ENCODE results near the gene SUV39H1.
A peak's percentile ranks its signal among the peaks of the same experiment; 100 is the strongest.

Gene SUV39H1

GRCh38 chrX:48737940-48738339, 41.4 kb downstream of the SUV39H1 start:
- H3K9me3 ChIP-seq (ENCODE audit: insufficient read depth, low read depth, low read length): no peaks in the 10 kb centered on the region
- peak overlapping the region; percentile 74 for H3K4me2 ChIP-seq (ENCODE audit: low read length)
- no peaks in the 10 kb centered on the region for H3K27me3 ChIP-seq (ENCODE audit: insufficient read depth, low read length)
- no peak overlapping the region for H3K23ac ChIP-seq (ENCODE audit: low read length)
- H2AK5ac ChIP-seq (ENCODE audit: low read length): no peak overlapping the region
- H3K27ac ChIP-seq (ENCODE audit: low read depth, low read length): peak overlapping the region; percentile 94
- no peak for DNase-seq
- peak overlapping the region; percentile 59 for H2BK5ac ChIP-seq (ENCODE audit: low read depth, low read length, poor library complexity)
- peak overlapping the region; percentile 68 for H3K18ac ChIP-seq (ENCODE audit: low read length)
- H3K79me1 ChIP-seq (ENCODE audit: low read length): peaks cover 10% of the 10 kb centered on the region
- H3K4ac ChIP-seq (ENCODE audit: low read depth, low read length): peak overlapping the region; percentile 80
- H2BK12ac ChIP-seq (ENCODE audit: low read length): no peak overlapping the region
- H3K36me3 ChIP-seq (ENCODE audit: control insufficient read depth in 1 of 2, insufficient read depth in 2 of 2, low read length in 2 of 2): no peaks in the 10 kb centered on the region
- H3K4me3 ChIP-seq (ENCODE audit: low read depth, low read length): peak overlapping the region; percentile 83
- peaks cover 3% of the 10 kb centered on the region for H3K79me2 ChIP-seq (ENCODE audit: control insufficient read depth, insufficient read depth, low read length, poor library complexity)
- H4K12ac ChIP-seq (ENCODE audit: low read depth, low read length): peak overlapping the region; percentile 80
- peak overlapping the region; percentile 96 for H4K91ac ChIP-seq (ENCODE audit: low read depth, low read length)
- peaks cover 5 to 6% of the 10 kb centered on the region in 2 experiments for H3K4me1 ChIP-seq (ENCODE audit: control insufficient read depth in 1 of 2, insufficient read depth in 2 of 2, low read length in 2 of 2)
- H4K8ac ChIP-seq (ENCODE audit: low read depth, low read length): peak overlapping the region; percentile 98
- H3K9ac ChIP-seq (ENCODE audit: low read length): peak overlapping the region; percentile 83
- peak overlapping the region; percentile 70 for H3K14ac ChIP-seq (ENCODE audit: low read length)
- no CpG with 5 or more reads among the region's 7 CpGs for WGBS (ENCODE audit: extremely low coverage, insufficient coverage, insufficient read length)
- peak overlapping the region; percentile 73 for H2BK120ac ChIP-seq (ENCODE audit: insufficient read depth, low read length, poor library complexity)
- H2AFZ ChIP-seq (ENCODE audit: insufficient read depth, low read length, poor library complexity): peak overlapping the region; percentile 68

GRCh38 chrX:48741834-48742233, 45.3 kb downstream of the SUV39H1 start:
- no peaks in the 10 kb centered on the region for H3K9me3 ChIP-seq (ENCODE audit: insufficient read depth, low read depth, low read length)
- peaks cover 3% of the 10 kb centered on the region for H3K79me2 ChIP-seq (ENCODE audit: control insufficient read depth, insufficient read depth, low read length, poor library complexity)
- no peak overlapping the region for H3K18ac ChIP-seq (ENCODE audit: low read length)
- WGBS (ENCODE audit: extremely low coverage, insufficient coverage, insufficient read length): no CpG with 5 or more reads among the region's 8 CpGs
- H4K8ac ChIP-seq (ENCODE audit: low read depth, low read length): no peak overlapping the region
- H2AK5ac ChIP-seq (ENCODE audit: low read length): no peak overlapping the region
- no peak overlapping the region for H2BK12ac ChIP-seq (ENCODE audit: low read length)
- H3K79me1 ChIP-seq (ENCODE audit: low read length): peaks cover 6% of the 10 kb centered on the region
- no peak overlapping the region for H4K91ac ChIP-seq (ENCODE audit: low read depth, low read length)
- no peak overlapping the region for H3K9ac ChIP-seq (ENCODE audit: low read length)
- no peak overlapping the region for H2AFZ ChIP-seq (ENCODE audit: insufficient read depth, low read length, poor library complexity)
- no peak overlapping the region for H4K12ac ChIP-seq (ENCODE audit: low read depth, low read length)
- H3K4me2 ChIP-seq (ENCODE audit: low read length): no peak overlapping the region
- H3K4ac ChIP-seq (ENCODE audit: low read depth, low read length): no peak overlapping the region
- H2BK120ac ChIP-seq (ENCODE audit: insufficient read depth, low read length, poor library complexity): no peak overlapping the region
- H3K36me3 ChIP-seq (ENCODE audit: control insufficient read depth in 1 of 2, insufficient read depth in 2 of 2, low read length in 2 of 2): no peaks in the 10 kb centered on the region
- H3K4me1 ChIP-seq (ENCODE audit: control insufficient read depth in 1 of 2, insufficient read depth in 2 of 2, low read length in 2 of 2): peaks cover 5 to 6% of the 10 kb centered on the region in 2 experiments
- H3K23ac ChIP-seq (ENCODE audit: low read length): no peak overlapping the region
- no peak for DNase-seq
- no peak overlapping the region for H3K27ac ChIP-seq (ENCODE audit: low read depth, low read length)
- no peak overlapping the region for H3K14ac ChIP-seq (ENCODE audit: low read length)
- no peak overlapping the region for H2BK5ac ChIP-seq (ENCODE audit: low read depth, low read length, poor library complexity)
- H3K4me3 ChIP-seq (ENCODE audit: low read depth, low read length): no peak overlapping the region
- H3K27me3 ChIP-seq (ENCODE audit: insufficient read depth, low read length): no peaks in the 10 kb centered on the region

- no peak overlapping the region for H4K12ac ChIP-seq (ENCODE audit: low read depth, low read length)
- no peak overlapping the region for H2AK5ac ChIP-seq (ENCODE audit: low read length)
- no peak overlapping the region for H4K8ac ChIP-seq (ENCODE audit: low read depth, low read length)
- no peaks in the 10 kb centered on the region for H3K36me3 ChIP-seq (ENCODE audit: control insufficient read depth in 1 of 2, insufficient read depth in 2 of 2, low read length in 2 of 2)
- no peak for DNase-seq
- H2BK5ac ChIP-seq (ENCODE audit: low read depth, low read length, poor library complexity): no peak overlapping the region
- no CpG with 5 or more reads among the region's 4 CpGs for WGBS (ENCODE audit: extremely low coverage, insufficient coverage, insufficient read length)
- H3K4me2 ChIP-seq (ENCODE audit: low read length): no peak overlapping the region
- H3K14ac ChIP-seq (ENCODE audit: low read length): no peak overlapping the region
- H2BK120ac ChIP-seq (ENCODE audit: insufficient read depth, low read length, poor library complexity): no peak overlapping the region
- H3K4ac ChIP-seq (ENCODE audit: low read depth, low read length): no peak overlapping the region
- H3K4me3 ChIP-seq (ENCODE audit: low read depth, low read length): no peak overlapping the region
- no peak overlapping the region for H2BK12ac ChIP-seq (ENCODE audit: low read length)
- no peak overlapping the region for H3K23ac ChIP-seq (ENCODE audit: low read length)
- H3K27me3 ChIP-seq (ENCODE audit: insufficient read depth, low read length): no peaks in the 10 kb centered on the region
- H3K4me1 ChIP-seq (ENCODE audit: control insufficient read depth in 1 of 2, insufficient read depth in 2 of 2, low read length in 2 of 2): no peaks in the 10 kb centered on the region
- no peak overlapping the region for H3K27ac ChIP-seq (ENCODE audit: low read depth, low read length)
- H3K9me3 ChIP-seq (ENCODE audit: insufficient read depth, low read depth, low read length): no peaks in the 10 kb centered on the region
- H3K9ac ChIP-seq (ENCODE audit: low read length): no peak overlapping the region
- no peak overlapping the region for H3K18ac ChIP-seq (ENCODE audit: low read length)
- no peaks in the 10 kb centered on the region for H3K79me2 ChIP-seq (ENCODE audit: control insufficient read depth, insufficient read depth, low read length, poor library complexity)
- no peak overlapping the region for H4K91ac ChIP-seq (ENCODE audit: low read depth, low read length)
- no peaks in the 10 kb centered on the region for H3K79me1 ChIP-seq (ENCODE audit: low read length)
- no peak overlapping the region for H2AFZ ChIP-seq (ENCODE audit: insufficient read depth, low read length, poor library complexity)
Observed at GRCh38 chrX:48745222-48745621, 48.7 kb downstream of the SUV39H1 start.

- H3K4me1 ChIP-seq (ENCODE audit: control insufficient read depth in 1 of 2, insufficient read depth in 2 of 2, low read length in 2 of 2): peaks cover 0 to 3% of the 10 kb centered on the region in 2 experiments
- no peak for DNase-seq
- no peak overlapping the region for H2BK12ac ChIP-seq (ENCODE audit: low read length)
- H3K27ac ChIP-seq (ENCODE audit: low read depth, low read length): no peak overlapping the region
- H4K8ac ChIP-seq (ENCODE audit: low read depth, low read length): no peak overlapping the region
- no peak overlapping the region for H3K14ac ChIP-seq (ENCODE audit: low read length)
- H3K4ac ChIP-seq (ENCODE audit: low read depth, low read length): no peak overlapping the region
- H3K9ac ChIP-seq (ENCODE audit: low read length): no peak overlapping the region
- H3K4me2 ChIP-seq (ENCODE audit: low read length): no peak overlapping the region
- no peaks in the 10 kb centered on the region for H3K27me3 ChIP-seq (ENCODE audit: insufficient read depth, low read length)
- no CpG with 5 or more reads among the region's 8 CpGs for WGBS (ENCODE audit: extremely low coverage, insufficient coverage, insufficient read length)
- H3K79me2 ChIP-seq (ENCODE audit: control insufficient read depth, insufficient read depth, low read length, poor library complexity): no peaks in the 10 kb centered on the region
- no peak overlapping the region for H3K23ac ChIP-seq (ENCODE audit: low read length)
- H3K4me3 ChIP-seq (ENCODE audit: low read depth, low read length): no peak overlapping the region
- no peak overlapping the region for H4K91ac ChIP-seq (ENCODE audit: low read depth, low read length)
- H3K36me3 ChIP-seq (ENCODE audit: control insufficient read depth in 1 of 2, insufficient read depth in 2 of 2, low read length in 2 of 2): no peaks in the 10 kb centered on the region
- no peak overlapping the region for H2BK120ac ChIP-seq (ENCODE audit: insufficient read depth, low read length, poor library complexity)
- no peaks in the 10 kb centered on the region for H3K79me1 ChIP-seq (ENCODE audit: low read length)
- H3K18ac ChIP-seq (ENCODE audit: low read length): no peak overlapping the region
- no peak overlapping the region for H2AK5ac ChIP-seq (ENCODE audit: low read length)
- H3K9me3 ChIP-seq (ENCODE audit: insufficient read depth, low read depth, low read length): no peaks in the 10 kb centered on the region
- no peak overlapping the region for H4K12ac ChIP-seq (ENCODE audit: low read depth, low read length)
- no peak overlapping the region for H2AFZ ChIP-seq (ENCODE audit: insufficient read depth, low read length, poor library complexity)
- no peak overlapping the region for H2BK5ac ChIP-seq (ENCODE audit: low read depth, low read length, poor library complexity)
Observed at GRCh38 chrX:48747415-48748016, 51.0 kb downstream of the SUV39H1 start.

Measured in trophoblast cell (in vitro differentiated cells and primary cell).